Smooth muscle cell (in vitro differentiated cells): ENCODE measurements around the gene OR51B5. TPM values are rescaled to one million over a fixed set of nuclear protein-coding genes. Genes with fewer than 3 reads are reported as not detected.

Experiments used
- DNase-seq: peaks from one replicate; lab custom pipeline; 2025; ENCODE audit not compliant: unreplicated experiment; lab: John Stamatoyannopoulos, UW
- H2AFZ ChIP-seq: fragments of 200-600 bp; sonication (generic); 2 replicates; pipeline ENCODE4 v1.6.0; 2016; ENCODE audit warnings: antibody characterized with exemption, low read depth, mild to moderate bottlenecking
- H3F3A ChIP-seq: fragments of 200-600 bp; sonication (generic); 2 replicates; pipeline ENCODE4 v1.6.0; 2017; ENCODE audit warnings: antibody characterized with exemption, low read depth
- H3K27ac ChIP-seq: fragments of 200-600 bp; sonication (generic); 2 replicates; pipeline ENCODE4 v1.5.1; 2016; ENCODE audit warnings: low read depth, mild to moderate bottlenecking
- H3K27me3 ChIP-seq: fragments of 200-600 bp; sonication (generic); 2 replicates; pipeline ENCODE4 v1.6.1; 2016; ENCODE audit warnings: low read depth, mild to moderate bottlenecking
- H3K36me3 ChIP-seq: fragments of 200-600 bp; sonication (generic); 2 replicates; pipeline ENCODE4 v1.5.1; 2016; ENCODE audit warnings: low read depth
- H3K4me1 ChIP-seq: fragments of 200-600 bp; sonication (generic); 2 replicates; pipeline ENCODE4 v1.5.1; 2016; ENCODE audit warnings: low read depth
- H3K4me2 ChIP-seq: fragments of 200-600 bp; sonication (generic); 2 replicates; pipeline ENCODE4 v1.6.0; 2016; ENCODE audit warnings: mild to moderate bottlenecking
- H3K4me3 ChIP-seq: fragments of 200-600 bp; sonication (generic); 2 replicates; pipeline ENCODE4 v1.5.1; 2016; ENCODE audit warnings: mild to moderate bottlenecking
- H3K79me2 ChIP-seq: fragments of 200-600 bp; sonication (generic); 2 replicates; pipeline ENCODE4 v1.6.0; 2016; ENCODE audit warnings: low read depth, mild to moderate bottlenecking
- H3K9ac ChIP-seq: fragments of 200-600 bp; sonication (generic); 2 replicates; pipeline ENCODE4 v1.6.0; 2016; ENCODE audit warnings: low read depth
- H3K9me3 ChIP-seq: fragments of 200-600 bp; sonication (generic); replicated peaks from 2 replicates; pipeline ENCODE4 v1.5.1; 2016; ENCODE audit warnings: low read depth
- H4K20me1 ChIP-seq: fragments of 200-600 bp; sonication (generic); 2 replicates; pipeline ENCODE4 v1.6.0; 2016; ENCODE audit warnings: low read depth
- CTCF ChIP-seq: fragments of 200-600 bp; sonication (generic); IDR thresholded peaks from 2 replicates; pipeline ENCODE4 v1.5.1; 2017; ENCODE audit warnings: borderline replicate concordance, mild to moderate bottlenecking, antibody characterized with exemption; ENCODE audit not compliant: insufficient read depth, poor library complexity, severe bottlenecking
- WGBS: methylation state at CpG from one replicate; pipeline ENCODE4 v1.1.7; 2016; ENCODE audit warnings: low lambda C conversion rate; 5-methylcytosine and 5-hydroxymethylcytosine counted together
- polyA plus RNA-seq: library from polyadenylated mRNA; unstranded; fragments of >200 nt; fragmentation: Nextera tagmentation; extraction: Ambion mirVana; gene quantifications from 2 replicates; pipeline ENCODE4 v1.2.1, GENCODE V29; 2016
- total RNA-seq: library from RNA; depleted of rRNA; stranded (reverse); fragments of >200 nt; gene quantifications from 2 replicates; pipeline ENCODE4 v1.2.3, GENCODE V29; 2014

The OR51B5 gene
- total and polyA plus RNA-seq, 2 experiments from 2014 or later = 0.54 TPM; not detected in 1

GRCh38 chr11:5310423-5310822 is 32.9 kb downstream of the OR51B5 start:
- no peaks in the 10 kb centered on the region for H3K9me3 ChIP-seq
- no peak overlapping the region for H3K9ac ChIP-seq
- H3K79me2 ChIP-seq = no peaks in the 10 kb centered on the region
- H3K27ac ChIP-seq = no peak overlapping the region
- no peaks in the 10 kb centered on the region for H3F3A ChIP-seq
- 91% methylated on average over 1 of the region's 1 CpG for WGBS
- no peak overlapping the region for H2AFZ ChIP-seq
- H3K36me3 ChIP-seq = no peaks in the 10 kb centered on the region
- H3K4me3 ChIP-seq = no peak overlapping the region
- H3K4me2 ChIP-seq = no peak overlapping the region
- no peak for TF ChIP-seq CTCF
- no peaks in the 10 kb centered on the region for H4K20me1 ChIP-seq
- H3K27me3 ChIP-seq = no peaks in the 10 kb centered on the region
- no peaks in the 10 kb centered on the region for H3K4me1 ChIP-seq
- no peak for DNase-seq

- Histone ChIP-seq H3K9me3 (no peaks in the 10 kb centered on the region), H3K27me3 (no peaks in the 10 kb centered on the region), H2AFZ (no peak overlapping the region), H3K27ac (no peak overlapping the region), H3K9ac (no peak overlapping the region), H3K79me2 (no peaks in the 10 kb centered on the region), H3F3A (no peaks in the 10 kb centered on the region), H4K20me1 (no peaks in the 10 kb centered on the region), H3K4me2 (no peak overlapping the region), H3K4me3 (no peak overlapping the region), H3K36me3 (no peaks in the 10 kb centered on the region), H3K4me1 (no peaks in the 10 kb centered on the region)
- DNase-seq = no peak
- WGBS = 87% methylated on average over 2 of the region's 2 CpGs
- TF ChIP-seq CTCF = no peak
These were observed 35.9 kb downstream of the OR51B5 start for GRCh38 chr11:5307256-5308019.

GRCh38 chr11:5304046-5304445 is 39.3 kb downstream of the OR51B5 start:
- Histone ChIP-seq H3K27ac (no peak overlapping the region), H3K36me3 (no peaks in the 10 kb centered on the region), H3K27me3 (no peaks in the 10 kb centered on the region), H2AFZ (no peak overlapping the region), H3K79me2 (no peaks in the 10 kb centered on the region), H3K4me2 (no peak overlapping the region), H3K4me1 (no peaks in the 10 kb centered on the region), H3F3A (no peaks in the 10 kb centered on the region), H3K4me3 (no peak overlapping the region), H4K20me1 (no peaks in the 10 kb centered on the region), H3K9me3 (no peaks in the 10 kb centered on the region), H3K9ac (no peak overlapping the region)
- no peak for TF ChIP-seq CTCF
- no peak for DNase-seq
- 91% methylated on average over 1 of the region's 1 CpG for WGBS

- WGBS = 73% methylated on average over 5 of the region's 5 CpGs
These were observed 39.7 kb downstream of the OR51B5 start for GRCh38 chr11:5303626-5304025.

More at GRCh38 chr11:5303626-5304025, 39.7 kb downstream of the OR51B5 start:
- Histone ChIP-seq H3K4me3 (no peak overlapping the region), H3F3A (no peaks in the 10 kb centered on the region), H4K20me1 (no peaks in the 10 kb centered on the region), H3K27me3 (no peaks in the 10 kb centered on the region), H3K4me1 (no peaks in the 10 kb centered on the region), H3K79me2 (no peaks in the 10 kb centered on the region), H2AFZ (no peak overlapping the region), H3K9me3 (no peaks in the 10 kb centered on the region), H3K9ac (no peak overlapping the region), H3K4me2 (no peak overlapping the region), H3K27ac (no peak overlapping the region), H3K36me3 (no peaks in the 10 kb centered on the region)
- DNase-seq = no peak
- no peak for TF ChIP-seq CTCF
